ENCODE data around the gene TMX4. TPM values are rescaled to one million over a fixed set of nuclear protein-coding genes. Genes with fewer than 3 reads are reported as not detected.

Gene TMX4
- polyA plus RNA-seq, 1 donor (not counting 4 experiments of a cell fraction or from before 2014, with no cell fraction given): 5.9 TPM

GRCh38 chr20:8019998-8020247 is 362 bp upstream of the TMX4 start:
- no peak overlapping the region for H3K27ac ChIP-seq (ENCODE audit: control insufficient read depth, insufficient read depth, low read length)
- H3K9ac ChIP-seq (ENCODE audit: control insufficient read depth, extremely low read depth, insufficient read depth, low read length): no peak overlapping the region
- peak overlapping the region; percentile 96 for H2AFZ ChIP-seq (ENCODE audit: control insufficient read depth, low read length)
- peak overlapping the region; percentile 72 to 86 (median 73) for H3K4me3 ChIP-seq (ENCODE audit: control insufficient read depth in 2 of 3, extremely low read depth in 1 of 3, insufficient read depth in 2 of 3, low read depth in 1 of 3, low read length in 3 of 3)
- H3K9me3 ChIP-seq (ENCODE audit: control insufficient read depth, low read depth, low read length): no peaks in the 10 kb centered on the region
- H3K4me2 ChIP-seq (ENCODE audit: control insufficient read depth, extremely low read depth, insufficient read depth, low read depth, low read length): peak overlapping the region; percentile 76
- H3K79me2 ChIP-seq (ENCODE audit: control insufficient read depth, insufficient read depth, low read length): no peaks in the 10 kb centered on the region
- no peaks in the 10 kb centered on the region for H3K27me3 ChIP-seq (ENCODE audit: control insufficient read depth, extremely low read depth, insufficient read depth, low read length)
- DNase-seq (ENCODE audit: low read depth, low spot score) (no peak), FAIRE-seq (no peak)
- H3K9me1 ChIP-seq (ENCODE audit: control insufficient read depth, extremely low read depth, insufficient read depth, low read length): no peaks in the 10 kb centered on the region
- H3K4me1 ChIP-seq (ENCODE audit: control insufficient read depth, extremely low read depth, insufficient read depth, low read length): peaks cover 11% of the 10 kb centered on the region
- TF ChIP-seq CTCF (optimal IDR thresholded peaks at IDR 0.05 in 1 of 3, IDR thresholded peaks at IDR 0.05 in 1 of 3, conservative IDR thresholded peaks at IDR 0.05 in 1 of 3; ENCODE audit: extremely low read depth in 1 of 3, insufficient read depth in 2 of 3, low read length in 3 of 3) (no peak), EZH2 (IDR thresholded peaks at IDR 0.05; ENCODE audit: low read length) (no peak)
- dilution Hi-C loops (cut with MboI; ENCODE audit: extremely low pct_ligation_motif_present, low sequenced_read_pairs): no loop called here
- no peaks in the 10 kb centered on the region for H3K36me3 ChIP-seq (ENCODE audit: control insufficient read depth in 2 of 2, extremely low read depth in 1 of 2, insufficient read depth in 2 of 2, low read length in 2 of 2)
- H4K20me1 ChIP-seq (ENCODE audit: control insufficient read depth, extremely low read depth, insufficient read depth, low read length): no peaks in the 10 kb centered on the region

GRCh38 chr20:8018958-8019245 is 659 bp downstream of the TMX4 start:
- Histone ChIP-seq H3K4me2 (ENCODE audit: control insufficient read depth, extremely low read depth, insufficient read depth, low read depth, low read length) (peak overlapping the region; percentile 70), H3K9ac (ENCODE audit: control insufficient read depth, extremely low read depth, insufficient read depth, low read length) (peak overlapping the region; percentile 80), H3K27ac (ENCODE audit: control insufficient read depth, insufficient read depth, low read length) (peak overlapping the region; percentile 65), H4K20me1 (ENCODE audit: control insufficient read depth, extremely low read depth, insufficient read depth, low read length) (no peaks in the 10 kb centered on the region), H3K27me3 (ENCODE audit: control insufficient read depth, extremely low read depth, insufficient read depth, low read length) (no peaks in the 10 kb centered on the region), H3K9me3 (ENCODE audit: control insufficient read depth, low read depth, low read length) (no peaks in the 10 kb centered on the region), H3K4me3 (ENCODE audit: control insufficient read depth in 2 of 3, extremely low read depth in 1 of 3, insufficient read depth in 2 of 3, low read depth in 1 of 3, low read length in 3 of 3) (peak overlapping the region; percentile 72 to 86 (median 73)), H3K79me2 (ENCODE audit: control insufficient read depth, insufficient read depth, low read length) (no peaks in the 10 kb centered on the region), H3K4me1 (ENCODE audit: control insufficient read depth, extremely low read depth, insufficient read depth, low read length) (peaks cover 11% of the 10 kb centered on the region), H3K9me1 (ENCODE audit: control insufficient read depth, extremely low read depth, insufficient read depth, low read length) (no peaks in the 10 kb centered on the region), H3K36me3 (ENCODE audit: control insufficient read depth in 2 of 2, extremely low read depth in 1 of 2, insufficient read depth in 2 of 2, low read length in 2 of 2) (no peaks in the 10 kb centered on the region), H2AFZ (ENCODE audit: control insufficient read depth, low read length) (peak overlapping the region; percentile 96)
- TF ChIP-seq EZH2 (IDR thresholded peaks at IDR 0.05; ENCODE audit: low read length): no peak
- DNase-seq (ENCODE audit: low read depth, low spot score) (no peak), FAIRE-seq (peak; percentile 9)
- dilution Hi-C loops (cut with MboI; ENCODE audit: extremely low pct_ligation_motif_present, low sequenced_read_pairs): no loop called here

- Histone ChIP-seq H3K9me1 (ENCODE audit: control insufficient read depth, extremely low read depth, insufficient read depth, low read length) (no peaks in the 10 kb centered on the region), H2AFZ (ENCODE audit: control insufficient read depth, low read length) (no peak overlapping the region), H3K4me1 (ENCODE audit: control insufficient read depth, extremely low read depth, insufficient read depth, low read length) (no peaks in the 10 kb centered on the region), H4K20me1 (ENCODE audit: control insufficient read depth, extremely low read depth, insufficient read depth, low read length) (no peaks in the 10 kb centered on the region), H3K4me3 (ENCODE audit: control insufficient read depth in 2 of 3, extremely low read depth in 1 of 3, insufficient read depth in 2 of 3, low read depth in 1 of 3, low read length in 3 of 3) (no peak overlapping the region), H3K9me3 (ENCODE audit: control insufficient read depth, low read depth, low read length) (no peaks in the 10 kb centered on the region), H3K9ac (ENCODE audit: control insufficient read depth, extremely low read depth, insufficient read depth, low read length) (no peak overlapping the region), H3K4me2 (ENCODE audit: control insufficient read depth, extremely low read depth, insufficient read depth, low read depth, low read length) (no peak overlapping the region), H3K79me2 (ENCODE audit: control insufficient read depth, insufficient read depth, low read length) (no peaks in the 10 kb centered on the region), H3K27me3 (ENCODE audit: control insufficient read depth, extremely low read depth, insufficient read depth, low read length) (no peaks in the 10 kb centered on the region), H3K27ac (ENCODE audit: control insufficient read depth, insufficient read depth, low read length) (no peak overlapping the region), H3K36me3 (ENCODE audit: control insufficient read depth in 2 of 2, extremely low read depth in 1 of 2, insufficient read depth in 2 of 2, low read length in 2 of 2) (peaks cover 0 to 2% of the 10 kb centered on the region in 2 experiments)
- dilution Hi-C loops (cut with MboI; ENCODE audit: extremely low pct_ligation_motif_present, low sequenced_read_pairs): no loop called here
- DNase-seq (ENCODE audit: low read depth, low spot score): no peak
- TF ChIP-seq EZH2 (IDR thresholded peaks at IDR 0.05; ENCODE audit: low read length) (no peak), CTCF (optimal IDR thresholded peaks at IDR 0.05 in 1 of 3, IDR thresholded peaks at IDR 0.05 in 1 of 3, conservative IDR thresholded peaks at IDR 0.05 in 1 of 3; ENCODE audit: extremely low read depth in 1 of 3, insufficient read depth in 2 of 3, low read length in 3 of 3) (no peak)
- no peak for FAIRE-seq
Observed at GRCh38 chr20:8012724-8013123, 6.8 kb downstream of the TMX4 start.

All from keratinocyte (primary cell).